Astrocyte (in vitro differentiated cells and primary cell): ENCODE results near the gene PLSCR3.

Source experiments
- EZH2 ChIP-seq: IDR thresholded peaks from 2 replicates; pipeline ENCODE4 v1.6.1; 2012; ENCODE audit warnings: mild to moderate bottlenecking, low read length, inconsistent platforms; ENCODE audit not compliant: insufficient read depth
- TF ChIP-seq, protein P1 (sequence below): IDR thresholded peaks from 2 replicates; pipeline ENCODE4 v1.5.1; 2011; ENCODE audit warnings: low read depth, mild to moderate bottlenecking, inconsistent platforms, low read length, moderate library complexity; ENCODE audit not compliant: insufficient read depth

DNA sequence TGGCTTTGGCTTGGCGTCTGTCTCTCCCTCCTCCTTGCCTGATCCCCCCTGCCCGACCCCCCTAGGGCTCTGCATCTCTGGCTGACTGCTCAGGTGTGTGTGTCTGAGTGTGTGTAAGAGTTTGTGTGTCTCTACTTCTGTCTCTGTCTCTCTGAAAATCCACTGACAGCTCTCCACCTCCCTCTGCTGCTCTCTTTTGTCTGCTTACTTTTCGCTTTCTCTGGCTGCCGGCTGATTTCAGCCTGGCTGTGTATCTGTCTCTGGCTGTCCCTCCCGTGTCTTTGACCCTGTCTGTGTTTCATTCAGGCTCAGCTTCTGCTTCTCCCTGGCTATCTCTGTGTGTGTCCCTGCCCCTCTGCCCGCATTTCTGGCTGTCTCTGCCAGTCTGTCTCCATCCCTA, 22.0 kb upstream of the PLSCR3 start:
- TF ChIP-seq, protein P1, sequence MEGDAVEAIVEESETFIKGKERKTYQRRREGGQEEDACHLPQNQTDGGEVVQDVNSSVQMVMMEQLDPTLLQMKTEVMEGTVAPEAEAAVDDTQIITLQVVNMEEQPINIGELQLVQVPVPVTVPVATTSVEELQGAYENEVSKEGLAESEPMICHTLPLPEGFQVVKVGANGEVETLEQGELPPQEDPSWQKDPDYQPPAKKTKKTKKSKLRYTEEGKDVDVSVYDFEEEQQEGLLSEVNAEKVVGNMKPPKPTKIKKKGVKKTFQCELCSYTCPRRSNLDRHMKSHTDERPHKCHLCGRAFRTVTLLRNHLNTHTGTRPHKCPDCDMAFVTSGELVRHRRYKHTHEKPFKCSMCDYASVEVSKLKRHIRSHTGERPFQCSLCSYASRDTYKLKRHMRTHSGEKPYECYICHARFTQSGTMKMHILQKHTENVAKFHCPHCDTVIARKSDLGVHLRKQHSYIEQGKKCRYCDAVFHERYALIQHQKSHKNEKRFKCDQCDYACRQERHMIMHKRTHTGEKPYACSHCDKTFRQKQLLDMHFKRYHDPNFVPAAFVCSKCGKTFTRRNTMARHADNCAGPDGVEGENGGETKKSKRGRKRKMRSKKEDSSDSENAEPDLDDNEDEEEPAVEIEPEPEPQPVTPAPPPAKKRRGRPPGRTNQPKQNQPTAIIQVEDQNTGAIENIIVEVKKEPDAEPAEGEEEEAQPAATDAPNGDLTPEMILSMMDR = no peak
- TF ChIP-seq EZH2 = no peak
